Stimulated activated CD4-positive, alpha-beta T cell treated with anti-CD3 and anti-CD28 coated beads, Interleukin-4, amount 100 ng/mL, for 4 hours (primary cell): ENCODE results near the gene SLC35E4.
"Not testable (repeated sequence)": the region's sequence is repeated elsewhere in the genome, so short reads cannot be mapped to it uniquely, and the experiment has no call there.

Source experiments
- DNase-seq, 2 experiments: peaks; one replicate each; pipeline ENCODE4 v3.0.0-alpha.2; 2020

Gene SLC35E4

DNA sequence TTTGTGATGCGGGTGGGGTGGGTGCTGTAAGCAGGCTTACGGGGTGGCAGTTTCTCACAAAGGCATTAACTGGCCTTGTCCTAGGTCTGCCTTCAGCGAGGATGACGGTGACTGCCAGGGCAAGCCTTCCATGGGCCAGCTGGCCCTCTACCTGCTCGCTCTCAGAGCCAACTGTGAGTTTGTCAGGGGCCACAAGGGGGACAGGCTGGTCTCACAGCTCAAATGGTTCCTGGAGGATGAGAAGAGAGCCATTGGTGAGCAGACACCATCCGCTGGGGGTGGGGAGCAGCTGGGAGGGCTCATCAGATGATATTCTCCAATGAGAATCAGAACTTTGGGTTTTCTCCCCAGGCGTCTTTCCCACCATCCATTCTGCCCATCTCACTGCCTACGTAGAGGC, 22.8 kb upstream of the SLC35E4 start:
- DNase-seq, result no peak

DNA sequence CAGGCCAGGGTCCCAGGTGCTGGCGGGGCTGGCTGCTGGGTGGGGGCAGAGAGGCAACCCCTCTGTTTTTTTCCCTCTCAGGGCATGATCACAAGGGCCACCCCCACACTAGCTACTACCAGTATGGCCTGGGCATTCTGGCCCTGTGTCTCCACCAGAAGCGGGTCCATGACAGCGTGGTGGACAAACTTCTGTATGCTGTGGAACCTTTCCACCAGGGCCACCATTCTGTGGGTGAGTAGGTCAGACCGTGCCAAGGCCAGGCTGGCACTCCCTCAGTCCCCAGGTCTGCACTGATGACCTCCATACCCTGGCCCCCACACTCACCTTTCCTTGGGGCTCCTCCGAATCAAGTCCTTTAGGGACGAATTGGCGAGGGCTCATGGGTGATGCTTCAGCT, 21.3 kb upstream of the SLC35E4 start:
- DNase-seq, result no peak

DNA sequence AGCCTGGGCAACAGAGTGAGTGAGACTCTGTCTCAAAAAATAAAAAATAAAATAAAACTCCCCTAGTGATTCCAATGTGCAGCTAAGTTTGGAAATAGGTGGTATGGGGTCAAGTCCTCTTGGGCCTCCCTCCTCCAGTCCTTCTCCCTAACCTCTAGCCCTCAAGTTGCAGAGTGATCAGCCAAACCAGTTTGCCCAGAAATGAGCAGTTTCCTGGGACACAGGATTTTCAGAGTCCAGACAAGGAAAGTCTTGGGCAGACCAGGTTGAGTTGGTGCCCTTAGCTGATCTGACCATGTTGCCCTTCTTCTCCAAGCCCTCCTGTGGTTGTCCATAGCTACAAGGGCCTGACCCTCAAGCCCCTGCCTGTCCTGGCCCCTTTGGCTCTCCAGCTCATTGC, 20.7 kb upstream of the SLC35E4 start:
- no peak for DNase-seq

DNA sequence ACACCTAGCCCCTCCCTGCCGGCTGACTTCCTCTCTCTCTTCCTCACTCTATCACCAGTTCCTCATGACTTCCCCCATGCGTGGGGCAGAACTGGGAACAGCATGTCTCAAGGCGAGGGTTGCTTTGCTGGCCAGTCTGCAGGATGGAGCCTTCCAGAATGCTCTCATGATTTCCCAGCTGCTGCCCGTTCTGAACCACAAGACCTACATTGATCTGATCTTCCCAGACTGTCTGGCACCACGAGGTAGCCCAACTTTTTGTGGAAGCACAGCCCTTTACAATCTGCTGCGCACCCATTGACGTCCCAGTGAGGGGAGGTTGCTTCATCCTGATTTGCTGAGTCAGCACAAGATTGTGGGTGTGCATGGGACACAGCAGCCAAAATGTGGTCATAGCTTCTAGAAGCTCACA, 20.0 kb upstream of the SLC35E4 start:
- DNase-seq, result no peak

DNA sequence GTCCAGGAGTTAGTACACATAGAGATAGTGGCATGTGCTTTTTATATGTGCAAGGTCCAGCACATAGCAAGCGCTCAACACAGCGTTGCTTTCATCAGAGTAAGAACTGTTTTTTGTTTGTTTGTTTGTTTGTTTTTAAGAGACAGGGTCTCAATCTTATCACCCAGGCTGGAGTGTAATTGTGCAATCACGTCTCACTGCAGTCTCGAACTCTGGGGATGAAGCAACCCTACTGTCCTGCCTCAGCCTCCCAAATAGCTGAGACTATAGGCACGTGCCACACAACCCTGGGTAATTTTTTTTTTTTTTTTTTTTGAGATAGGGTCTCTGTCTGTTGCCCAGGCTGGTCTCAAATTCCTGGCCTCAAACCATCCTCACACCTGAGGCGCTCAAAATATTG, 17.8 kb upstream of the SLC35E4 start:
- no peak for DNase-seq

- not testable (repeated sequence) for DNase-seq
Measured at GRCh38 chr22:30619909-30620308, 15.7 kb upstream of the SLC35E4 start.

GRCh38 chr22:30626413-30626812, 9.2 kb upstream of the SLC35E4 start:
- DNase-seq, result no peak

DNA sequence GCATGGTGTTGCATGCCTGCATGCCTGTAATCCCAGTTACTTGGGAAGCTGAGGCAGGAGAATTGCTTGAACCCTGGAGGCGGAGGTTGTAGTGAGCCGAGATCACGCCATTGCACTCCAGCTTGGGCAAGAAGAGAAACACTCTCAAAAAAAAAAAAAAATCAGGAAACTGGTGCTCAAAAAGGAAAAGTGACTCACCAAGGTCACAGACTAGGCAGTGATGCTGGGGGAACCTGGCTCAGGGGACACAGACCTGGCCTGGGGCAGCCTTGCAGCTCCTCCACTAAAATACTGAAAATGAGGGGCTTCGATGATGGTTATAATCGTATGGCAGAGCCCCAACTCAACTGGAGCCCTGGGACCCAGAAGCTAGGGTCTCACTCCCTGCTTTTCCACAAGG, 8.1 kb upstream of the SLC35E4 start:
- no peak for DNase-seq

DNA sequence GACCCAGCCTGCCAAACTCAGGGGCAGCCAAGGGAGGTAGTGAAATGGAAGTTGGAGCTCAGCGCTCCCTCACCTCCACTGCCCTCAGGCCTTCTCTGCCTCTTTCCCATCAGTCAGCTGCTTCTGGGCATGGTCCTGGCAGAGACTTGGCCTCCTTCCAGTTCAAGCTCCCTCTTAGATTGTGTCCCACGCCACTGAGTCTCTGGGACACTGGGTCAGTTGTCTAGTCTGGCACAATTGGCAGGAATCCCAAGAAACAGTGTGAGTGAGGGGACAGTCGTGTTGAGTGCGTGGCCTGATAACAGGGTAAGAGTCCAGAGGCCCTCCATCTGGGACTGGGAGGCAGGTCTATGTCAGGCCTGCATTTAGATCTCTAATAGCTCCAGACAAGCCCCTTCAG, 7.1 kb upstream of the SLC35E4 start:
- DNase-seq, result no peak

- DNase-seq, result not testable (repeated sequence)
Measured at GRCh38 chr22:30631469-30631868, 4.1 kb upstream of the SLC35E4 start.

GRCh38 chr22:30634471-30635233, 929 bp upstream of the SLC35E4 start:
- peak; percentile 86 to 91 for DNase-seq

GRCh38 chr22:30636226-30637077, 871 bp downstream of the SLC35E4 start:
- DNase-seq, result peak in 1 of 2 experiments; percentile 13

DNA sequence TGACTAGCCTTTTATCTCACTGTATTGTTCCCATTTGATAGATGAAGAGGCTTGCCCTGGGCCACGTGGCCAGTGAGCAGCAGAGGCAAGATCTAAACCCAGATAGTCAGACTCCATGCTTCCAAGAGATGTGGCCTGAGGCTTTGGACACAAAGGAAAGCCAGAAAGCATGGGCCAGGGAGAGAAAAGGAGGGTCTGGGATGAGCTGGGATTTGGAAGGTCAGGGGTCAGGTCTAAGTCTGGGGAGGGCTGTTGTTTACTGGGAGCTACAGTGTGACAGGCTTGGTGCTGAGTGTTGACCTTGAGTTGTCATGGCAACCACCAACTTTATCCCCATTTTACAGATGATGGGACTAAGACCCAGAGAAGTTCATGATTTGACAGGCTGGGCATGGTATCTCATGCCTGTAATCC, 2.1 kb downstream of the SLC35E4 start:
- no peak for DNase-seq

DNA sequence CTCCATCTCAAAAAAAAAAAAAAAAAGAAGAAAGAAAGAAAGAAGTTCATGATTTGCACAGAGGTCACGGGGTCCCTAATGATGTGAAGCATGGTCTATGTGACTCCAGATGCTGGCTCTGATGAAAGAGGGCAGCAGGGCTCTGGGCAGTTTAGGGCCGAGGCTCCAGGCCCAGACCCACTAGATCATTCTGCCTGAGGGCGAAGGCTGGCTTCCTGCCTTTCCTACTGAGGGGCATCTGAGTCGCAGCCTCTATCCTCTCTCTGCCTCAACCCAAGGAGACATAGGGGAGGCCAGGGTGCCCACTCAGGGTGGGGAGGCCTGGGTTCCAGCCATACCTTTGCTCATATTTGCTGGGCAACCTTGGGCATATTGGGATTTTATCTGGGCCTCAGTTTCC, 4.8 kb downstream of the SLC35E4 start:
- DNase-seq, result no peak

DNA sequence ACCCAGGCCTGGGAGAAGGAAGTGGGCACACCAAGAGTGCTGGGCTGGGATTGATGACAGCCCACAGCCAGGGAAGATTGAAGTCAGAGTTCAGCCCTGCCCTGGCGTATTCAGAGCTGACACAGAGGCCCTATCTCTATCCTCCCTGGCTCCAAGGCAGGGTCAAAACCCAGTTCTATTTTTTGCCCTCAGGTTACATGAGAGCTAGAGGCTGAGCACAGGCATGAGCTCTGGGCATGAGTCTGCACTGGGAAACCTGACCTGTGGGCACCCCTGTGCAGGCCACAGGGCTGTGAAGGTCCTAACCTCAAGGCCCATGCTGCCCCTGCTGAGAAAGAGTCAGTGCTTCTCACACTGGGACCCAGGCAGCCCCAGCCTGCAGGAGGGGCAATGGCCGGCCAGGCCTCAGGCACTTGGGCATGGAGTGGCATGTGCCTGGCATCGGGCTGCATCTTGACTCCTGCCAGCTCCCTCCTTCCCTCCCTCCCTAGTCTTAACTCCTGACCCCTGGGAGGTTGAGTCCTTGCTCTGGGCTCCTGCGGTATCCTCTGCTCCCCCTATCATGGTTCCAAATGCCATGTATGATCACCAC, 5.4 kb downstream of the SLC35E4 start:
- DNase-seq, result no peak

DNA sequence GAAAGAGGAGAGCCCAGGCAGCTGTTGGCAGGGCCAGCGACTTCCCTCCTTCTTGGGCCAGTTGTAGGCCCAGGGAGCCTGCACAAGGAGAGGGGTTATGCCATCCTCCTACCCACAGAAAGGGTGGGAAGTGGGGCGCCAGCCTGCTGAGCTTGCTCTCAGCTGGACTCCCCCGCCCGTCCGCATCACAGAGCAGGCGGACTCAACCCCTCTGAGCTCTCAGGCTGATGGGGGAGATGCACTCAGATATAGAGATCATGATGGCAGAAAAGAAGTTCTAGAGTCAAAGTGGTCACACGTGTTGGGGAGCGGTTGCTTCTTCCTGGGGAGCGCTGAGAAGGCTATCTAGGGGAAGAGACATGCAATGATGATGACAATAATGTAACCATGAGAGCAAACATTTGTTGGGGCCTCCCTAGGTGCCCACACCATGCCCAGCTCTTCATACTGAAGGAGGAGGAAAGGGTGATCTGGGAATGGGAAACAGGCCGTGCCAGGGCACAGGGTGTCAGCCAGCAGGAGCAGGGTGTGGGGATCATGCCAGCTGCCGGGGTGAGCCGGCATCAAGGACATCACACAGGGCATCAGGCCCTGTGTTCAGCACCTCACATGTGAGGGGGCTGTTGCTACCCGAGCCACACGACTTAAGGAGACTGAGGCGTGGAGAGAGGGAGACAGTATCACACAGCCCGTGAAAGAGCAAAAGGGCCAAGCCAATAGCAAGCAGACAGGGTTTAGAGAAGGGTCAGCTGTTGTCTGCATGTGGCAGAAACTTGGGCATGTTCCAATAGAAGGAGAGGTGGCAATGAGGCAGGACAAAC, 7.7 kb downstream of the SLC35E4 start:
- no peak for DNase-seq

DNA sequence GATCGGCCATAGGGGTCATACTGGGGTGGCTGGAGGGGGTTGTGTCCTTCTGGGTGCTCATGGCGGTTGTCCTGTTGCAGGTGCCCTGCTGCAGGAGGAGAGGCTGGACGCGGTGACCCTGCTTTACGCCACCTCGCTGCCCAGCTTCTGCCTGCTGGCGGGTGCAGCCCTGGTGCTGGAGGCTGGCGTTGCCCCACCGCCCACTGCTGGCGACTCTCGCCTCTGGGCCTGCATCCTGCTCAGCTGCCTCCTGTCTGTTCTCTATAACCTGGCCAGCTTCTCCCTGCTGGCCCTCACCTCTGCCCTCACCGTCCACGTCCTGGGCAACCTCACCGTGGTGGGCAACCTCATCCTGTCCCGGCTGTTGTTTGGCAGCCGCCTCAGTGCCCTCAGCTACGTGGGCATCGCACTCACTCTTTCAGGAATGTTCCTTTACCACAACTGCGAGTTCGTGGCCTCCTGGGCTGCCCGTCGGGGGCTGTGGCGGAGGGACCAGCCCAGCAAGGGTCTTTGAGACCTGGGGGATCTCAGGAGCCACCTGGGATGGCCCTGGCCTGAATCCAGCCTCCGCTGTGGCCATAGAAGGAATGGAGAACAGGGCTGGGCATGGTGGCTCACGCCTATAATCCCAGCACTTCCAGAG, 11.1 kb downstream of the SLC35E4 start:
- no peak for DNase-seq

GRCh38 chr22:30647536-30647935, 12.0 kb downstream of the SLC35E4 start:
- no peak for DNase-seq

DNA sequence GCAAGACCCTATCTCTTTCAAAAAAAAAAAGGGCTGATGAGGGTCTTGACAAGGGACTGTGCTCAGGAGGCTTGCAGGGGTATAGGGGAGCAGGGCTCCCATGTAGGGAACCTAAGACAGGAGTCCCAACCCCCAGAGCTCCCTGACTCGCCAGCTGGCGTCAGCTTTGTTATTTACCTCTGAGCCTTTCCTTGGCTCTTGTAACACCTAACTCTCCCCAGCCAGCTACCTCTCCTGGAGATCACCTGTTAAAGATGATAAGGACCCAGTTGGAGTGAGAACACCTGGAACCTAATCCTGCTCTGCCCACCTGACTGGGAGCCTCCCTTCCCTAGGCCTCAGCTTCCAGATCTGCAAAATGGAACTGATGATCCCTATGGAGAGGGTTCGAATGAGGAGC, 13.2 kb downstream of the SLC35E4 start:
- no peak for DNase-seq

GRCh38 chr22:30649430-30650007, 13.9 kb downstream of the SLC35E4 start:
- DNase-seq, result peak; percentile 84 to 92

GRCh38 chr22:30650508-30651116, 15.0 kb downstream of the SLC35E4 start:
- DNase-seq, result no peak

- no peak for DNase-seq
Measured at GRCh38 chr22:30652852-30653251, 17.3 kb downstream of the SLC35E4 start.
